IMR-90 (cell line): ENCODE data around the gene ACSL1. TPM values are rescaled to one million over a fixed set of nuclear protein-coding genes. Genes with fewer than 3 reads are reported as not detected.

Experiments
- ATAC-seq: fragments of 200-7000 bp; cut with Tn5 transposase; 2 replicates; pipeline ENCODE4 v1.9.1; 2020; ENCODE audit warnings: low read depth, mild to moderate bottlenecking, moderate library complexity
- BruUV-seq: library from RNA; stranded (reverse); fragments of 400-500 nt; replicated peaks from 2 replicates; lab custom pipeline; 2021; lab: Mats Ljungman, UMichigan
- CTCF ChIA-PET: fragments of 300-600 bp; formaldehyde crosslinking; extraction: SDS; loops from one replicate; lab custom pipeline; 2021; ENCODE audit warnings: antibody characterized with exemption; lab: Yijun Ruan, JAX
- POLR2A ChIA-PET: fragments of 300-600 bp; sonication (Branson Sonifier 250); formaldehyde crosslinking; loops from one replicate; lab custom pipeline; 2022; ENCODE audit warnings: antibody characterized with exemption; ENCODE audit not compliant: unreplicated experiment; lab: Charles Lee
- DNase-seq: peaks from one replicate; pipeline ENCODE4 v3.0.0; 2013
- H2AFZ ChIP-seq: replicated peaks from 2 replicates; pipeline ENCODE3; 2013; ENCODE audit warnings: low read length, mild to moderate bottlenecking; ENCODE audit not compliant: poor library complexity
- H2AK5ac ChIP-seq: 2 replicates; pipeline ENCODE4 v1.6.1; 2013; ENCODE audit warnings: low read depth, low read length, inconsistent platforms
- H2AK9ac ChIP-seq: replicated peaks from 2 replicates; pipeline ENCODE3; 2013; ENCODE audit warnings: mild to moderate bottlenecking, low read depth, low read length, moderate library complexity; ENCODE audit not compliant: poor library complexity
- H2BK120ac ChIP-seq: 2 replicates; pipeline ENCODE4 v1.6.1; 2013; ENCODE audit warnings: low read depth, low read length, inconsistent platforms
- H2BK15ac ChIP-seq: 3 replicates; pipeline ENCODE4 v1.6.1; 2013; ENCODE audit warnings: low read depth, low read length, inconsistent platforms
- H2BK20ac ChIP-seq: 2 replicates; pipeline ENCODE4 v1.6.1; 2013; ENCODE audit warnings: low read depth, mild to moderate bottlenecking, inconsistent platforms, low read length, moderate library complexity
- H2BK5ac ChIP-seq: 2 replicates; pipeline ENCODE4 v1.6.1; 2013; ENCODE audit warnings: mild to moderate bottlenecking, low read depth, low read length, inconsistent platforms; ENCODE audit not compliant: poor library complexity, severe bottlenecking
- H3K14ac ChIP-seq: replicated peaks from 2 replicates; pipeline ENCODE4 v1.6.1; 2013; ENCODE audit warnings: low read depth, low read length, inconsistent platforms
- H3K18ac ChIP-seq: 2 replicates; pipeline ENCODE4 v1.6.1; 2013; ENCODE audit warnings: low read depth, low read length, control low read depth
- H3K23ac ChIP-seq: 2 replicates; pipeline ENCODE4 v1.6.1; 2013; ENCODE audit warnings: low read depth, low read length, inconsistent platforms
- H3K27ac ChIP-seq: 2 replicates; pipeline ENCODE4 v1.5.1; 2013; ENCODE audit warnings: mild to moderate bottlenecking, control low read depth, low read length; ENCODE audit not compliant: insufficient read depth
- H3K27me3 ChIP-seq: 2 replicates; pipeline ENCODE4 v1.6.1; 2013; ENCODE audit warnings: low read length; ENCODE audit not compliant: control insufficient read depth, insufficient read depth
- H3K36me3 ChIP-seq: 2 replicates; pipeline ENCODE4 v1.6.1; 2013; ENCODE audit warnings: low read length, mixed read lengths; ENCODE audit not compliant: control insufficient read depth, insufficient read depth
- H3K4ac ChIP-seq: 2 replicates; pipeline ENCODE4 v1.6.1; 2013; ENCODE audit warnings: low read depth, low read length, inconsistent platforms
- H3K4me1 ChIP-seq: 2 replicates; pipeline ENCODE4 v1.6.1; 2013; ENCODE audit warnings: low read length, mixed read lengths; ENCODE audit not compliant: control insufficient read depth, insufficient read depth
- H3K4me2 ChIP-seq: 2 replicates; pipeline ENCODE4 v1.6.1; 2013; ENCODE audit warnings: low read depth, mild to moderate bottlenecking, control low read depth, low read length, moderate library complexity
- H3K4me3 ChIP-seq: 2 replicates; pipeline ENCODE4 v1.5.1; 2013; ENCODE audit warnings: low read depth, mild to moderate bottlenecking, control low read depth, low read length, moderate library complexity; ENCODE audit not compliant: insufficient read depth
- H3K56ac ChIP-seq: 2 replicates; pipeline ENCODE4 v1.6.1; 2013; ENCODE audit warnings: low read length, inconsistent platforms; ENCODE audit not compliant: insufficient read depth; ENCODE audit errors: extremely low read depth
- H3K79me1 ChIP-seq, 2 experiments: 2 replicates each; pipeline ENCODE4 v1.6.1; 2013; ENCODE audit warnings: low read length in 2 of 2, inconsistent platforms in 1 of 2, low read depth in 1 of 2
- H3K9ac ChIP-seq: 2 replicates; pipeline ENCODE4 v1.6.1; 2013; ENCODE audit warnings: low read depth, low read length, control low read depth
- H3K9me1 ChIP-seq: 2 replicates; pipeline ENCODE4 v1.6.1; 2013; ENCODE audit warnings: low read length, inconsistent platforms; ENCODE audit not compliant: insufficient read depth
- H3K9me3 ChIP-seq: 2 replicates; pipeline ENCODE4 v1.6.1; 2013; ENCODE audit warnings: low read length; ENCODE audit not compliant: control insufficient read depth, insufficient read depth
- H4K20me1 ChIP-seq: 2 replicates; pipeline ENCODE4 v1.6.1; 2013; ENCODE audit warnings: low read length, inconsistent platforms; ENCODE audit not compliant: insufficient read depth
- H4K5ac ChIP-seq: 2 replicates; pipeline ENCODE4 v1.6.1; 2013; ENCODE audit warnings: mild to moderate bottlenecking, low read depth, low read length, control low read depth
- H4K8ac ChIP-seq, 2 experiments: 2 replicates each; pipeline ENCODE4 v1.6.1; 2013; ENCODE audit warnings: low read depth in 2 of 2, low read length in 2 of 2, control low read depth in 1 of 2, inconsistent platforms in 1 of 2
- H4K91ac ChIP-seq: 2 replicates; pipeline ENCODE4 v1.6.1; 2013; ENCODE audit warnings: low read depth, low read length, inconsistent platforms; ENCODE audit not compliant: insufficient read depth
- BHLHE40 ChIP-seq: fragments of 150-350 bp; IDR thresholded peaks from 2 replicates; pipeline ENCODE4 v1.6.1; 2016; ENCODE audit warnings: mild to moderate bottlenecking, low read depth, low read length
- CEBPB ChIP-seq: IDR thresholded peaks from 2 replicates; pipeline ENCODE4 v1.6.1; 2012; ENCODE audit warnings: low read depth, low read length, improper control_type of control experiment
- CHD1 ChIP-seq: IDR thresholded peaks from 2 replicates; pipeline ENCODE4 v1.6.1; 2012; ENCODE audit warnings: low read depth, low read length, improper control_type of control experiment
- CTCF ChIP-seq: conservative IDR thresholded peaks from 2 replicates; pipeline ENCODE4 v1.5.1; 2012; ENCODE audit warnings: mild to moderate bottlenecking, low read depth, low read length, improper control_type of control experiment
- ELK1 ChIP-seq: fragments of 150-350 bp; IDR thresholded peaks from 2 replicates; pipeline ENCODE4 v1.6.1; 2016; ENCODE audit warnings: low read depth, mild to moderate bottlenecking, low read length, moderate library complexity, borderline replicate concordance
- FOS ChIP-seq: fragments of 150-350 bp; IDR thresholded peaks from 2 replicates; pipeline ENCODE4 v1.6.1; 2016; ENCODE audit warnings: low read depth, low read length
- MAFK ChIP-seq: IDR thresholded peaks from 2 replicates; pipeline ENCODE4 v1.6.1; 2012; ENCODE audit warnings: low read depth, low read length, improper control_type of control experiment
- MAZ ChIP-seq: IDR thresholded peaks from 2 replicates; pipeline ENCODE4 v1.6.1; 2012; ENCODE audit warnings: low read depth, mild to moderate bottlenecking, low read length, improper control_type of control experiment, moderate library complexity, borderline replicate concordance
- MXI1 ChIP-seq: IDR thresholded peaks from 2 replicates; pipeline ENCODE4 v1.6.1; 2012; ENCODE audit warnings: low read depth, mild to moderate bottlenecking, low read length, moderate library complexity, borderline replicate concordance
- RAD21 ChIP-seq: IDR thresholded peaks from 2 replicates; pipeline ENCODE4 v1.6.1; 2012; ENCODE audit warnings: low read length, improper control_type of control experiment
- SMC3 ChIP-seq: fragments of 150-350 bp; IDR thresholded peaks from 2 replicates; pipeline ENCODE4 v1.6.1; 2016; ENCODE audit warnings: low read depth, mild to moderate bottlenecking, antibody characterized with exemption, low read length, moderate library complexity
- USF2 ChIP-seq: fragments of 150-350 bp; IDR thresholded peaks from 2 replicates; pipeline ENCODE4 v1.6.1; 2017; ENCODE audit warnings: mild to moderate bottlenecking, antibody characterized with exemption, low read length, low read depth
- WGBS, 2 experiments: methylation state at CpG; one replicate each; pipeline versions ENCODE4 v1.1.5 to v1.1.7; 2013; ENCODE audit warnings: missing lambda C conversion rate in 2 of 2; ENCODE audit not compliant: insufficient read length in 1 of 2; ENCODE audit errors: extremely low coverage in 2 of 2; 5-methylcytosine and 5-hydroxymethylcytosine counted together
- dilution Hi-C: fragments of 300-500 bp; cut with HindIII; formaldehyde crosslinking; loops from one replicate; pipeline ENCODE4 v1.14.3; 2018; ENCODE audit warnings: low sequenced_read_pairs; ENCODE audit not compliant: unreplicated experiment
- in situ Hi-C: fragments of 300-500 bp; cut with MboI; formaldehyde crosslinking; loops from 3 replicates; pipeline ENCODE4 v1.14.3; 2019; ENCODE audit warnings: low sequenced_read_pairs, inconsistent platforms, mixed read lengths
- intact Hi-C: fragments of 100-400 bp; cut with micrococcal nuclease; formaldehyde crosslinking; loops from 2 replicates; pipeline ENCODE4 v1.10.0; 2022
- polyA plus RNA-seq, 3 experiments: library from polyadenylated mRNA; depleted of rRNA; stranded (reverse); fragments of >200 nt; gene quantifications; 2 replicates each; pipeline ENCODE4 v1.2.3, GENCODE V29; 2012; ENCODE audit warnings: low replicate concordance in 1 of 3
- total RNA-seq: library from RNA; depleted of rRNA; stranded (reverse); fragments of >200 nt; gene quantifications from 2 replicates; pipeline ENCODE4 v1.2.3, GENCODE V29; 2012

ACSL1 gene
- total and polyA plus RNA-seq, 2 of the 4 experiments (the other 2 are of a cell fraction): 14.4 to 26.0 TPM

- dilution Hi-C loops (no loop called here), intact Hi-C loops (no loop called here), in situ Hi-C loops (no loop called here)
- Histone ChIP-seq H2BK15ac (no peak overlapping the region), H4K8ac (no peak overlapping the region), H3K14ac (no peak overlapping the region), H2BK5ac (no peak overlapping the region), H3K56ac (no peak overlapping the region), H2AFZ (no peak overlapping the region), H3K4me2 (no peak overlapping the region), H3K4ac (no peak overlapping the region), H3K27ac (no peak overlapping the region), H3K27me3 (peaks cover 3% of the 10 kb centered on the region), H2BK20ac (no peak overlapping the region), H3K79me1 (no peaks in the 10 kb centered on the region), H3K23ac (no peak overlapping the region), H3K9me1 (no peaks in the 10 kb centered on the region), H4K91ac (no peak overlapping the region), H4K20me1 (no peaks in the 10 kb centered on the region), H3K4me1 (no peaks in the 10 kb centered on the region), H3K9ac (no peak overlapping the region), H3K4me3 (no peak overlapping the region), H2BK120ac (no peak overlapping the region), H3K9me3 (no peaks in the 10 kb centered on the region), H2AK5ac (no peak overlapping the region), H3K18ac (no peak overlapping the region), H2AK9ac (no peak overlapping the region), H3K36me3 (no peaks in the 10 kb centered on the region), H4K5ac (no peak overlapping the region)
- no peak for ATAC-seq
- 68% methylated on average over 3 of the region's 11 CpGs; no CpG with 5 or more reads in 1 of the 2 experiments for WGBS, 2 experiments
- TF ChIP-seq BHLHE40 (no peak), SMC3 (no peak), USF2 (no peak), FOS (no peak), MXI1 (no peak), RAD21 (no peak), CTCF (no peak), ELK1 (no peak), CEBPB (no peak), MAZ (no peak), MAFK (no peak), CHD1 (no peak)
- ChIA-PET POLR2A (no interaction called here), CTCF (no interaction called here)
- no peak for DNase-seq
- BruUV-seq: no TSS peak
These were observed 31.8 kb upstream of the ACSL1 start for GRCh38 chr4:184857441-184858121.
